Smooth muscle cell of trachea (primary cell): Measurements from ENCODE around the gene KCNJ15. TPM values are rescaled to one million over a fixed set of nuclear protein-coding genes. Genes with fewer than 3 reads are reported as not detected.

Experiments
- total RNA-seq: library from RNA; depleted of rRNA; stranded (reverse); fragments of >200 nt; gene quantifications from 2 replicates; pipeline ENCODE4 v1.2.1, GENCODE V29; 2014

Gene KCNJ15
- total RNA-seq = 0.58 and 1.7 TPM in 2 replicates

DNA sequence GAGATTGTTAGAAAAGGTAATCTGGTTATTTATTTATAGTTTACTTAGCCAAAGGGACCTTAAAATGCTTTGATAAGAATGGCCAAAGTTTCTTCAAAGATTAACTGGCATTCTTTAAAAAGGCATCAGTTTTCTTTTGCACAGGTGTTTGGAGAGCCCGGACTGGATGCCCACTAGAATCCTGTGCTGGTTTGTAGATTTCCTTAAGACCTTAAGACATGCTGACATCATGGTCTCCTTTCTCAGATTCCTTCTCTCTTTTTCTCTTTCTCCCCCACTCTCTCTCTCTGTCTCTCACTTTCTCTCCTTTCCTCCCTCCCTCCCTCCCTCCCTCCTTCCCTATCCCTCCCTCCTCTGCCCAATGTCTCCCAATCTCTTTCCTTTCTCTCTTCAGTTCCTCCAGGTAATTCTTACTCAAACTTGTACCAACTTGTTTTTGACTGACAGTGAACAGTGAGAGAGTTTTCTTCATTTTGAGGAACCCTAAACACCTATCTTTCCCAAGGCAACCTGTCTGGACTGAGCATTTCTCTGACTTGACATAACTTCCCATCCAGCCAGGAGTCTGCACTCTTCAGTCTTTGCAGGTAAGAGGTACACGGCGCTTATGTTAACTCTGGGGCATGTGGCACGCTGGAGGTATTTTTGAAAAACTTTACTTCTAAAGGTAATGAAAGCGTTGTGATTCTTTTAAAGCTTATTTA lies at the start of gene KCNJ15:
Gene KCNJ15, plus strand, starts transcription at position 393 of the 704 bp plus-strand sequence. CDS start 42,271 bp downstream, outside the sequence.

Other genes with a start within 250 kb of the KCNJ15 start
- 0.44 TPM in 1 of 2 replicates, not detected in the other for gene ERG, start 241.5 kb downstream of the KCNJ15 start, total RNA-seq